ENCODE results near the gene EHBP1L1.

- TF ChIP-seq CTCF (optimal IDR thresholded peaks at IDR 0.05 in 1 of 3, IDR thresholded peaks at IDR 0.05 in 1 of 3, conservative IDR thresholded peaks at IDR 0.05 in 1 of 3; ENCODE audit: extremely low read depth in 1 of 3, insufficient read depth in 2 of 3, low read length in 3 of 3) (no peak), EZH2 (IDR thresholded peaks at IDR 0.05; ENCODE audit: low read length) (no peak)
These were observed 44.8 kb downstream of the EHBP1L1 start for GRCh38 chr11:65620666-65621065.
